GM21786 (cell line): ENCODE results near the gene ARRB2.

Experiments used
- ATAC-seq: cut with Tn5 transposase; IDR thresholded peaks from one replicate; pipeline ENCODE4 v1.9.1; 2021; ENCODE audit not compliant: unreplicated experiment

Gene ARRB2

GRCh38 chr17:4722678-4723240 lies 12.3 kb downstream of the ARRB2 start:
- no peak for ATAC-seq

GRCh38 chr17:4724650-4725049 lies 14.2 kb downstream of the ARRB2 start:
- no peak for ATAC-seq

GRCh38 chr17:4725646-4726310 lies 15.3 kb downstream of the ARRB2 start:
- no peak for ATAC-seq

GRCh38 chr17:4728124-4728523 lies 17.7 kb downstream of the ARRB2 start:
- no peak for ATAC-seq

- no peak for ATAC-seq
Observed at GRCh38 chr17:4733073-4733531, 22.7 kb downstream of the ARRB2 start.

- no peak for ATAC-seq
Observed at GRCh38 chr17:4734857-4735475, 24.5 kb downstream of the ARRB2 start.

- ATAC-seq: no peak
Observed at GRCh38 chr17:4735876-4736651, 25.6 kb downstream of the ARRB2 start.

GRCh38 chr17:4738136-4739121 lies 28.0 kb downstream of the ARRB2 start:
- ATAC-seq: no peak

- ATAC-seq: no peak
Observed at GRCh38 chr17:4739122-4740024, 28.9 kb downstream of the ARRB2 start, which contains the start of the genes CXCL16 and ZMYND15. CXCL16 (minus strand) TSS chr17:4739928; CDS start chr17:4739339, 589 bp downstream. ZMYND15 (plus strand) TSS chr17:4739833; CDS start chr17:4740549, 716 bp downstream.

- no peak for ATAC-seq
Observed at GRCh38 chr17:4740025-4740351, 29.6 kb downstream of the ARRB2 start.

- no peak for ATAC-seq
Observed at GRCh38 chr17:4740584-4740983, 30.2 kb downstream of the ARRB2 start.

- no peak for ATAC-seq
Observed at GRCh38 chr17:4741544-4741943, 31.1 kb downstream of the ARRB2 start.

GRCh38 chr17:4742133-4742532 lies 31.7 kb downstream of the ARRB2 start:
- ATAC-seq: no peak

GRCh38 chr17:4742629-4743028 lies 32.2 kb downstream of the ARRB2 start:
- ATAC-seq: no peak

- ATAC-seq: no peak
Observed at GRCh38 chr17:4743216-4743615, 32.8 kb downstream of the ARRB2 start.

GRCh38 chr17:4743898-4744297 lies 33.5 kb downstream of the ARRB2 start:
- no peak for ATAC-seq

GRCh38 chr17:4744999-4745969 lies 34.9 kb downstream of the ARRB2 start:
- ATAC-seq: no peak

- no peak for ATAC-seq
Observed at GRCh38 chr17:4747847-4748246, 37.4 kb downstream of the ARRB2 start.
